ENCODE results near the gene ACAP3.

The ACAP3 gene

DNA sequence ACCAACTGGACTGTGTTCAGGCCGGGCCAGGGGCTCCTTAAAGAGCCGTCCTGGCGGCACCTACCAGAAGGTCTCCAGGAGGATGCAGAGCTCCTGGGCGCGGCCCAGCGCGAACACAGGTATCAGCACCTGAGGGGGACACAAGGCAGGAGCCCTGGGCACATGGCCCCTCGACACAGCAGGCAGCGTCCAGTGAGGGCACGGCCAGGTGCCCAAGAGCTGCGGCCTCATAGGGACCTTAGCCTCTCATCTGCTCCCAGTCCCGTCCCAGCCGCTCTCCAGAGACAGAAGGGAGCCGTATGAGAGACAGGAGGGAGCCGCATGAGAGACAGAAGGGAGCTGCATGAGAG lies 6.5 kb upstream of the ACAP3 start:
- no peak for DNase-seq (ENCODE audit: low spot score)

DNA sequence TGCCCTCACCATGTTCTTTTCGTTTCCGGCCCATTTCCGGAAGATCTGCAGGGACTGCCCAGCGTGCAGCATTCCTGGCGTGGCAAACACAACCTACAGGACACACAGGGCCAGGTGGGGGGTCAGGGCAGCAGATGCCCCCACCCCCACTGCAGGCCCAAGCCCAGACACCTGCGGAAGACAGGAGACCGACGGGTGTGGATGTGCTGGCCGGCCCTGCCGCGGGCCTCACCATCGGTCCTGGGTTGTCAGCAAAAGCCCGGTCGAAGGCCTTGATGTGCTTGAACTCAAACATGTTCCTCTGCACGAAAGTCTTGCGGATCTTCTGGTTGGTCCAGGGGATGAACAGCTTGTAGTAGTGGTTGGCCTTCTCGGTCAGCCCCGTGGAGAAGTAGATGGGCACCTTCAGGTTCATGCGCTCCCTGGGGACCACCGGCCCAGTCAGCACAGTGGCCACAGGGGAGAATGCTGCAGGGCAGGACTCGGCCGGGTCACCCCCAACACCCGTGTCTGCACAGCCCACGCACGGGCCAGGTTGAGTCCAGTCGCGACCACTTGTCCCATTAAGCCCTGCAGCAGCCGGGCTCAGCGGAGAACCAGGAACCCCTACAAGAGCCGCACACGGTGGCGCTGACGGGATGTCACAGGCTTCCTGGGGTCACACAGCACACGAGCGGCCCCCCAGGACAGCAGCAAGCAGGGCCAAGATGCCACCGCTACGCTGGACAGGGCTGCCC lies 5.9 kb upstream of the ACAP3 start:
- DNase-seq (ENCODE audit: low spot score) = no peak

DNA sequence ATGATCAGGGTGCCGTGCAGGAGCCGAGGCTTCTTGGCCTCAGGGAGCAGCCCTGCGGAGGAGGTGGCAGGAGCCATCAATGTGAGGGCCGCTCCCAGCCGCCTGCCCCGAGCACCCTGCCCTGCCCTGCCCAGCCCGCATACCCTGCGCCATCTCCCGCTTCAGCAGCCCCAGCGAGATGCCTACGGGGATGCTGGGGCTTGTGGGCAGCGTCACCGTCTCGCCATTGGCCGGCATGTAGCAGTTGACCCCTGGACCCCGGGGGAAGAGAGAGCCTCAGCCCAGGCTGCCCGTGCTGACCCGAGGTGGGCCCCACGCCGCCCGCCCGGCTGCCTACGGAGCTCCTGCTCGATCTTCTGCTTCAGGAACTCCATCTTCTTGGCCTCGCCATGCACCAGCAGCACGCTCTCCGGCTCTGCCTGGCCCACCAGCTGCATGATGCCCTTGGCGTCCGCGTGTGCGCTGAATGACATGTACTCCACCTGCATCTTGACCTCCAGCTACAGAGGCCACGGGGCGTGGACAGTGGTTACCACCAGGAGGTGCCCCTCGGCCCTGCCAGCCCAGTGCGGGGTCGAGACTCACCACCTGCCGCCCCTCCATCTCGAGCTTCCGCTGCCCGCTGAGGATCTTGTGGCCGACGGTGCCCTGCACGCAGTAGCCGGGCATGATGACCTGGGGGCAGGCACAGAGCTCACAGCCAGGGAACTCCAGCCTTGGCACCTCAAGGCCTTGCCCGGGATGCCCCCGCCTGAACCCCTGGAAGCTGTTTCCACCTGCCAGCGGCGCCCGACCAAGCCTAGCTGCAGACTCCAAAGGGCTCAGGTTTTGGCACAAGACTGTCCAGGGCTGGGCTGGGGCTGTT lies 5.0 kb upstream of the ACAP3 start:
- DNase-seq (ENCODE audit: low spot score) = no peak

DNA sequence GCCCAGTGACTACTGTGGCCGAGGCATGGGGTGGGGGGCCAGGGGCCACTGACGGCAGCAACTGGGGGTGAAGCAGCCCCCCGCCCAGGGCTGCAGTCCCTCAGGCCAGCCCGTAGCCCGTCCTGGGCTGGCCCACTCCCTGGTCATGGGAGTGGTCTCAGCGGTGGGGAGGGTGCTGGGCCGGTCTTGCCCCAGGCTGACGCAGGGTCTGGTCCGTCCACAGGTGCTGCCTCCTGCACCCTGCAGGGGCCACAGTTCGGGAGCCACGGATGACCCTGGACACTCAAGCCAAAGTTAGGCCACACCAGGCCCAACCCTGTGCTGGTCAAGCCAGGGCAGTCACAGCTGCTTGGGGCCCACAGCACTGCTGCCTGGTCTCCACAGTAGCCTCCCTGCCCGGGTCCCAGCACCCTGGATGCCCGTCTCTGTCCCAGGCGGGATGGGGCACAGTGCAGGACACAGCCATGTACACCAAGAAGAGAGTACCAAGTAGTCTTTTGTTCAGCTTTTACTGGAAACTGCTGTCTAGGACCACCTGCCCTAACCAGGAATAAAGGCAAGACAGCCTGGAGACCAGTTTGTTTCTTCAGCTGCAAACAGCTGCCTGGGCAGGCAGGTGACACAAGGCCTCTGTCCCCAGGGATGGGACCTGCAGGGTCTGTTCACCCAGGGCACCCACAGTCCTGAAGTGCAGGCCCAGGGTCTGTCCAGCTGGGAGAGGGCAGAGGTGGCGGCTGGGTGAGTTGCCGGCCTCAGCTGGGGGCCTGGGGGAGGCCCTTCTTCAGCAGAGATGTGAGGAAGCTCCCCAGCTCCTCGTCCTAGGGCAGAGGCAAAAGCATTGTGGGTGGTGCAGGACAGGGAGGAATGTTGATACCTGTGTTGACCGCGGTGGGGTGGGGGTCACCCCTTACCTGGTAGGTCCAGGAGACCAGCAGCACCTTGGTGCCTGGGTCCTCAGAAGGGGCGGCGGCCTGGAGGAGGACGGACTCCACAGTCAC lies 3.7 kb upstream of the ACAP3 start:
- no peak for DNase-seq (ENCODE audit: low spot score)

DNA sequence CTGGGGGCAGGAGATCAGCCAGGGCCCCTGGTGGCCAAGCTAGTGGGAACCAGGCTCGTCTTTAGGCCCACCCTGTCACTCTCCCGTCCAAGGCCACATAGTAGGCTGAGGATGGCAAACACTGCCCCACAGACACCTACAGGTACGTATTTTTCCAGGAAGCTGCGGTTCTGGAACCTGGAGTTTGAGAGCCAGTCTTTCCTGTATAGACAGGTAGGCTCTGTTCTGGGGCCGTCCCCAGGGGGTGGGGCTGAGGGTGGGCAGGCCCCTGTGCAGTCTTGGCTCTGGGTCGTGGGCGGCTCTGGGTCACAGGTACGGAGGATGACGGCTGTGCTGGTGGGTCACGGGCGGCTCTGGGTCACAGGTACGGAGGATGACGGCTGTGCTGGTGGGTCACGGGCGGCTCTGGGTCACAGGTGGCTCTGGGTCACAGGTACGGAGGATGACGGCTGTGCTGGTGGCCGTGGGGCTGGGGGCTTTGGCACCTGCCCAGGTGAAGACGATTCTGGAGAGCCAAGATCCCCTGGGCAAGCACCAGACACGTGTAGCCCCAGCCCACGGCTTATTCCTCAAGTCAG lies 2.8 kb upstream of the ACAP3 start:
- DNase-seq (ENCODE audit: low spot score) = no peak

DNA sequence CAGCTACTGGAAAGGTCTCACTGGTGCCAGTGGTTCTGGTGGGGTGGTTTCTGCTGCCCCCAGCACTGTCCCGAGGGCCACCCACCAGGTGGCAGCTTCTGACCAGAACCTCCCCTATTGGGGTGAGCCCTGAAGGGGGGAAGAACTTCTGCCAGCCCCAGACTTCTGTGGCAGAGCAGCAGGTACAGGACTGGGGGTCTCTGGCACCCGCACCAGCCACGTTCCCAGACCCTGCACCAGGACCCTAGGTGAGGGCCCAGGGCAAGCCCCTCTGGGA lies 2.3 kb upstream of the ACAP3 start:
- no peak for DNase-seq (ENCODE audit: low spot score)

DNA sequence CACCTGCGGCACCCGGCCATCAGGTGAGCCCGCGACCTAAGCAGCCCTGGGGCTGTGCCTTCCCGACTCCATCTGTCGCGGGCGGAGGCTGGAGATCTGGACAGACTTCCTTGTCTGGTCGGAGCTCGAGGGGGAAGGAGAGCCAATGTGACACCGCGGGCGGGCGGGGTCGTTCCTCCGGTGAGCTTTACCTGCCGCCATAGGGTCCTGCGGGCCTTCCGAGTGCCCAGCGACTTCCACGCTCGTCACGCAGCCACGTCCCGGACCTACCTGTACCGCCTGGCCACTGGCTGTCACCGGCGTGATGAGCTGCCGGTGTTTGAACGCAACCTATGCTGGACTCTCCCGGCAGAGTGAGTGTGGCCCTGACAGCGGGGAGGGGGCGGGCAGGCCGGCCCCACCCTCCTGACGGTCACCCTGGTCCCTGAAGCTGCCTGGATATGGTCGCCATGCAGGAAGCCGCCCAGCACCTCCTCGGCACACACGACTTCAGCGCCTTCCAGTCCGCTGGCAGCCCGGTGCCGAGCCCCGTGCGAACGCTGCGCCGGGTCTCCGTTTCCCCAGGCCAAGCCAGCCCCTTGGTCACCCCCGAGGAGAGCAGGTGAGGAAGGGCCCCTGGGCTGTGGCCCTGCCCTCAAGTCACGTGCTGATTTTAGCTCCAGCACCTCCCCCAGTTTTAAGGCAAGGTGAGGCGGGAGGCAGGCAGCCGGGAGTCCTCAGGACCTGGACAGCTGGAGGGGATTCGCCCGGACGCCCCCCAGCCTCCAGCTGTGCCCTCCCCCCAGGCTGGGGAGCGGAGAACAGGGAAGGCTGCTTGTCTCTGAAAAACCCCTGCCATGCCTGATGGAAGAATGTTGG lies 1.8 kb upstream of the ACAP3 start:
- DNase-seq (ENCODE audit: low spot score) = no peak

DNA sequence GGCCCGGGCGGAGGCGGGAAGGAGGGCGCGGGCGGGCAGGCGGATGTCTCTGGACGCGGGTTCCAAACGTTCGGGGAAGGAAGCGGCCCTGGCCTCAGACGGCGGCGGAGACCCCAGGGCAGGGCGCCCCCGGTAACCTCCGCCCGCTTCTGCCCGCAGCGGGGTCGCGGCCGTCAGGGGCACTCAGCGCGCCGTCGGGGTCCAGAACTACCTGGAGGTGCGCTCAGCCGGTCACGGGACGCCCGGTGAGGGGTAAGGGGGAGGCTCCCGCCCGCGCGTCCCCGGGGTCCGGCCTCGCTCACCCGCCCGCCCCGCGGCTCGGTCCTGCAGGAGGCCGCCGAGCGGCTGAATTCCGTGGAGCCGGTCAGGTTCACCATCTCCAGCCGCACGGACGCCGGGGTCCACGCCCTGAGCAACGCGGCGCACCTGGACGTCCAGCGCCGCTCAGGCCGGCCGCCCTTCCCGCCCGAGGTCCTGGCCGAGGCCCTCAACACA lies 1.1 kb upstream of the ACAP3 start:
- no peak for DNase-seq (ENCODE audit: low spot score)

DNA sequence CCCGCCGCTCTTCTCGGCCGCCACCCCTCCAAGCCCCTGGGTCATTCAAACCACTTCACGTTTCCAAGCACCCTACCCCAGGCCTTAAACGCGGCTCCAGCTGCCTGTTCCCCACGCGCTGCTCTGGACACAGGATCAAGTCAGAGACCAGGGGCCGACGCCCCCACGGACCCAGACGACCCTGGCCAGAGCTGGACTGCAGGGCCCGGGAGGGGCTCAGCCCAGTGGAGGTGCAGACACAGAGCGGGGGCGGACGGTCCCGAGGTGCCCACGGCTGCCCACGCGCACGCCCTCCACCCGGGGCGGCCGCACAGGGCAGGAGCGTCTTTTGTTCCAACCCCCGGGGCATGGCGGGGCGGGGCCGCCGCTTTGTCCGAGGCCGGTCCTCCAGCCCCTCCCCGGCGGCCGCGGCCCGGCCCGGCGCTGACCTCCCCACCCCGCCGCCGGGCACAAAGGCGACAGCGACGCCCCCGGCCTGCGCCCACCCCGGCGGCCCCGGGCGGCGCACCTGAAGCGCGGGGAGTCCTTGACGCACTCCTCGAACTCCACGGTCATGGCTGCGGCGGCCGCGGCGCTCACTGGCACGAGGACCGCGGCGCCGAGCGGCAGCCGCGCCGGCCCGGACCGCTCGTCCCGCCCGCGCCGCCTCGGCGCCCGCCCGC lies 338 bp downstream of the ACAP3 start:
- DNase-seq (ENCODE audit: low spot score) = no peak

DNA sequence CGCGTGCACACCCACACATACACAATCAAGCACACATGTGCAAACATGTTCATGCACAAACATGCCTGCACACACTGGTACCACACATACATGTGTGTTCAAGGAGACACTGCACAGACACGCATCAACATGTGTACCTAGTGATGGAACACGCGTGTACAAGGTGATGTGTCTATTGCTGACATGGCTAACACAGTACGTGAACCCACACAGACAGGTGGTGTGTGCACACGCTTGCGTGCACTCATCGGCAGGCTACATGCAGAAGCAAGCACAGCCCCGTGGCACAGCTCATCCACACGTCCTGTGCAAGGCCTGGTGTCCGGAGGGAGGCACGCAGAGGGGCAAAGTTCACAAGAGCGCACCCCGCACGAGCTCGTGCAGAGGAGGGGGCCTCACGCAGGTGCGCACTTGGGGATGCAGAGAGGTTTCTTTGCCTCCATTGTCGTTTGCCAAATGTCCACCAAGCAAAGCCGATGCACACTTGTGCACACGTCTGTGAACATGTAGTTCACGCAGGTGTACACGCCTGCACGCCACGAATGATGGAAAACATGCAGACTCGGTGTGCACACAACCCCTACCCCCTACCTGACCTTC lies 969 bp downstream of the ACAP3 start:
- DNase-seq (ENCODE audit: low spot score) = no peak

DNA sequence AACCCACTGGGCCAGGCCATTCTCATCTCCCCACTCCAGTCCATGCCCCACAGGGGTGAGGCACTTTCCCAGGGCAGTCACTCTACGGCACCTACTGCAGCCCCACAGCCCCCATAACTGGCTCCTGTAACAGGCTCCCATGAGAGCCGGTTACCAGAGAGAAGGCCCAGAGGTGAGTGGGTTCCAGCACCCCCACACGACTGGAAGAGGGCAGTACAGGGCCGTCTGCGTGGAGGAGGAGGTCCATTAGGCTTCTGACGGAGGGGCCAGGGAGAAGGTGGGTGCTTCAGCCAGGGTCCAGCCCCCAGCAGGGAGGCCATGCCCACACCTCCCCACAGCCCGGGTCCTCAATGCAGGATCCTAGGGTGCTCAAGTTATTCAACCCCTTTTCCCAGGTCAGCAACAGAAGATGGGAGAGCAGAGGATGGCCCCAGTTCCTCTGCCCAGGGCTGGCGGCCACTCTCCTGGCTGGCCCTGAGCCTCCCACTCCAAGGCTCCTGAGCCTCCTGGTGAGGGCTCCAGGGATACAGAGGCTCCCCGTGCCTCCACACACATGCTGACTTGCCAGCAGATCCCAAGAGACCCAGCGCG lies 1.6 kb downstream of the ACAP3 start:
- no peak for DNase-seq (ENCODE audit: low spot score)

DNA sequence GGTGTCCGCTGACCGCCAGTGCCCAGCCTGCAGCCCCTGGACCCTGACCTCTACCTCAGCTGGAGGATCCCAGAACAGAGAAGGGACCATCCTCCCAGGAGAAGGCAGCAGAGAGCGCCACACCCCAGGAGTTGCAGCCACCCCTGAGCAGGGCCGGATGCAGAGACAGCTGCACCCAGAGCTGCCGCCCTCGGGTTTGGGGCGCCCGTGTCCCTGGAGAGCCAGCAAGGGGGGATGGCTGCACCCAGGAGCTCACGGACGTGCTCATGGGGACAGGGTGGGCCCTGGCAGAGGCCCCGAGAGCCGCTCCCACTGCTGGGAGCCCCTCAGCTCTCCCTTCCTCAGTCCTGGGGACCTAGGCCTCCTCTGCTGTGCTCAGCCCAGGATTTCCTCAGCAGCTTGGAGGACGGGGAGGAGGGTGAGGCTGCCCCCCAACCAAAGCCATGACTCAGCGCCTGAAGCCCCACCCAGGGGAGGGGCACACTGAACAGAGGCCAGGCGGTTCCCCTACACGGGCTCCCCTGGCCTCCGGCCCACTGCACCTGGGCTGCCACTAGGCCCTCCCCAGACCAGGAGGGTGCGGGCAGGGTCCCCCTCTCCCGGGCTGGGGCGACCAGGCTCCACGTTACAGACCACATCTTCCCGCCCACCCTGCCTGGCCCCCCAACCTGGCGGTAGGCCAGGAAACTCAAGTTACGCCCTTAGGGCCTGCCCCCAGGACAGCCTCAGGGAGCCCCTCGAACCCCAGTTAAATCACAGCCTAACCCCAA lies 2.2 kb downstream of the ACAP3 start:
- peak; percentile 57 for DNase-seq (ENCODE audit: low spot score)

DNA sequence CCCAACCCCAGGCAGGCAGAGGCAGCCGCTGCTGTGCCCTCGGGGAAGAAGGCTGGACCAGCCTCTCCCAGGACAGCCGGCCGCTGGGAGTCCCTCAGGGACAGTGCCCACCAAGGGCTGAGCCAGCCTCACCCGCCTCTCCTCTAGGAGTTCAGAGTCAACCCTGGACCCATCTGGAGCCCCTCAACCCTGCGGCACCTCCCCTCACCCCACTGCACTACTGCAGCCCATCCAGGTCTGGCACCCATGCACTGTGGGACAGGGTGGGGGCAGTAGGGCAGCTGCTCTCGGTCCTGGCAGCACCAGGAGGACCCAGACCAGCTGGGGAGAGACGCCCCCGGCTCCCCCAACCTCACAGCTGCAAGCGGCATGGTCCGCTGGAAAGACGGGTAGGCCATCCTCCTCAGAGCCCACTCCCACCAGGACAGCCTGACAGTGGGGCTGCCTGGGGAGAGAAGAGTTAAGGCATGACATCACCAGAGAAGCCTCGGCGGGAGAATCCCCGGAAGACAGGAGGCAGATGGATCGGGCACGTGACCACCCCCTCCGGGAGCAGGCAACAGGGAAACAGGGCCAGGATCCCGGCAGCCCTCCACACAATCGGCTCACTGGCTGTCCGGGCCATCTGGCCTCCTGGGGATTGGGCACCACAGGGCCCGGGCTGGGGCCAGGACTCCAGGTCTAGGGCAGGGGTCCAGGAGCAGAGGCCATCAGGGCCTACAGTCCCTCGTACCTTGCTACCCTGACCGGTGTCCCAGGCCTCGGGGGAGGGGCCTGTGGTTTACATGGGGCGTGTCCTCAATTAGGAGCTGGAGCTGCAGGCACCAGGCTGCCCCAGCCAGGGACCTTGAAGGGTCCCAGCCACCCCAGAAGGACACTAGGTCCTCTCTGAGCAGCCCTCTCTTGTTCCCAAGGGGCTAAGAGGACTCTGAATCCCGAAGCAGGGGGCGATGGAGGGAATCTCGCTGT lies 3.1 kb downstream of the ACAP3 start:
- no peak for DNase-seq (ENCODE audit: low spot score)

DNA sequence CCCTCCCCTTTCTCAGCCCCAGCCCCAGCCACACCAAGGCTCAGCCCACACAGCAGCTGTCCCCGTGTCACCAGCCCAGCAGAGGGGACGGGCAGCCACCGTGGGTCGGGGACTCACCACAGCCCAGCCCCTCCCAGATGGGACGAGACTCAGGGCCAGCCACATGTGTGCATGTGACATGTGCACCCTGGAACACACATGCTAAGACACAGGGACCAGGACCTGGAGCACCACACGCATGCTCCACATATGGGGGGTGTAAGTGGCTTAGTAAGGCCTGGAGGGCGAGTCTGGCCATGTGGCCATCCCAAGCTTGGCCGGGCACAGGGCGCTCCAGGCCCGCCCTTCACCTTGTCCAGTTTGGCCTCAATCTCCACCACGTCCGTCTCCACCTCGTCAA lies 4.0 kb downstream of the ACAP3 start:
- DNase-seq (ENCODE audit: low spot score) = no peak

DNA sequence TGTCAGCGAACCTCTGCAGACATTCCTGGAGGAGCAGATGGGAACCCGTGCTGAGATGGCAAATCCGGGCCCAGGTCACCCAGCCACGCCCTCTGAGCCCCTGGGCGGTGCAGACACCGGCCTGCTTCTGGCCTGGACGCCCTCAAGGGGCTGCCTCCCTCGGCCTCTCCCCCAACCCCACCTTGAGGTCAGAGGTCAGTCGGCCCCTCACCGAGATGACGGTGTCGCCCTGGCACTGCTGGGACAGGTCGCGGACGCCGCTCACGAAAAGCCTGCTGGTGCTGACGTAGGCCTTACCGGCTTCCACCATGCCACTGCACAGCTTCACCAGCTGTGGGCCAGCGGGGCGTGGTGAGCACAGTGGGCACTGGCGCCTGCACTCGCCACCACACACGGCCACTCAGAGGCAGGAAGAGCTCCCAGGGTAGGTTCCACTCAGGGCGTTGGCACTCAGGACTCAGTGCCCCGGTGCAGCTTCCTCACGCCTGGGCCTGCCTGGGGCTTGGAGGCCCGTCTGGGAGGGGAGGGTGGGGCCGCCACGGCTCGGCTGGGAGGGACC lies 4.7 kb downstream of the ACAP3 start:
- no peak for DNase-seq (ENCODE audit: low spot score)

DNA sequence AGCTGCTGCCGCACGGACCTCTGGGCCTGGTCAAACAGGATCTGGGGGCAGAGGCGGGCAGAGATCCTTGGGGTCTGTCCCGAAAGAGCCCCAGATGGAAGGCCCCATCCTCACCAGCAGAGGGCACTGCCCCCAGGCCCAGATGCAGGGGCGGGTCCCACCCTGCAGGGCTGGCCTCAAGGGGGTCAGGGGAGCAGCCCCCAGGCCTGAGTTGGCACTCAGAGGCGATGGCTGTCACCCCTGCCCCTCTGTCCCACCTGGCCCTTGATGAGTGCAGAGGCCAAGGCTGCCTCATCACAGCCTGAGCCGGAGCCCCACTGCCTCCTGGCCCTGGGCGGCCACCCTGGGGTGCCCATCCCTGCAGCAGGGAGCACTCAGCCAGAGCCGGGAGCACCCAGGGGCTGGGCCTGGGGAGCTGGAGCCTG lies 5.7 kb downstream of the ACAP3 start:
- DNase-seq (ENCODE audit: low spot score) = no peak

DNA sequence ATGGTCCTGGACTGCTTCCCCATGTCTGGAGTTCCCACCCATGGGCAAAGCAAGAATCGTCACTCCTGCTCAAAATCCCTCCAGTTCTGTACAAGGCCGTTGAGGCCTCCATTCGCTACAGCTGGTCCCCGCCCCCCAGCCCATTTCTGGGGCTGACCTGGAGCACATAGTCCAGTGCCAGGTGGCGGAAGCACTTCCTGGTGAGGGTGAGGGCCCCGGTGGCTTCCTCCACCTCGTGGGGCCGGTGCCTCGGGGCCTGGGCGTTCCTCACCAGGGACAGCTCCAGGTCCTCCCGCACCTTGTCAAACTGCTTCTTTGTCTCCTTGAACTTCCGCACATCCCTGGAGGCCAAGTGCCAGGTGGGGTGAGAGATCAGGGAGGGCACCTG lies 7.4 kb downstream of the ACAP3 start:
- no peak for DNase-seq (ENCODE audit: low spot score)

Measured in activated CD4-positive, alpha-beta T cell treated with anti-CD3 and anti-CD28 coated beads, Interleukin-2, Interleukin-4, amounts not matched to agents 100 ng/mL and 50 ng/mL, durations not matched to agents 16 hours and 8 hours (primary cell).